Fibroblast of skin of scalp (primary cell): Measurements from ENCODE around the gene PCMT1. TPM values are rescaled to one million over a fixed set of nuclear protein-coding genes. Genes with fewer than 3 reads are reported as not detected.
A peak's percentile ranks its signal among the peaks of the same experiment; 100 is the strongest.
"Not testable (repeated sequence)": the region's sequence is repeated elsewhere in the genome, so short reads cannot be mapped to it uniquely, and the experiment has no call there.

Source experiments
- DNase-seq: peaks from one replicate; pipeline ENCODE4 v3.0.0-alpha.2; 2013
- polyA plus RNA-seq, 2 experiments: library from polyadenylated mRNA; unstranded; fragments of 120-200 nt; gene quantifications; one replicate each; pipeline ENCODE4 v1.2.1, GENCODE V29; 2013; ENCODE audit not compliant: insufficient read length in 2 of 2

The PCMT1 gene
- 86.9 TPM for polyA plus RNA-seq (2013, experiment 1 of 2; ENCODE audit: insufficient read length)
- 93.8 TPM for polyA plus RNA-seq (2013, experiment 2 of 2; ENCODE audit: insufficient read length)

DNA sequence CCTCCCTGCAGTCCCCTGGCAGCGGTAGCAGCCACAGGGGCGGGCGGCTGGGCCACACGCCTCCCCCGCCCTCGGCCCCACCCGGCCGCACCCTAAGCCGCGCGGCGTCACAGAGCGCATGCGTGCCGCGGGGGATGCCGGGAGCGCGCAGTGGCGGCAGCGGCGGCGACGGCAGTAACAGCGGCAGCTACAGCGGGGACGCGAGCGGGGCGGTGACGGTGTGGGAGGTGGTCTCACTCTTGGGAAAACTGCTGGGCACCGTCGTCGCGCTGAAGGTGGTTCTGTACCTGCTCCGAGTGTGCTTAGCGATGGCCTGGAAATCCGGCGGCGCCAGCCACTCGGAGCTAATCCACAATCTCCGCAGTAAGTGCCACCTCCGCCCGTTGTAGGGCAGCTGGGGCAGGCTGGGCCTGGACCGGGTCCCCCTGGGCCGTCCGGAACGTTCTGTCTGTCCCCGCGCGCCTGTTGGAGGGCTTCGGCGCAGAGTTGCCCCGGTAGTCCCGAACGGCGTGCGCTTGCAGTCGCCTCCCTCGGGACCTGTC is at the start of gene PCMT1:
Gene PCMT1 (plus strand): TSS at position 148 of the 542 bp plus-strand sequence. CDS start 161 bp downstream, at position 309.
- peak; percentile 95 for DNase-seq

DNA sequence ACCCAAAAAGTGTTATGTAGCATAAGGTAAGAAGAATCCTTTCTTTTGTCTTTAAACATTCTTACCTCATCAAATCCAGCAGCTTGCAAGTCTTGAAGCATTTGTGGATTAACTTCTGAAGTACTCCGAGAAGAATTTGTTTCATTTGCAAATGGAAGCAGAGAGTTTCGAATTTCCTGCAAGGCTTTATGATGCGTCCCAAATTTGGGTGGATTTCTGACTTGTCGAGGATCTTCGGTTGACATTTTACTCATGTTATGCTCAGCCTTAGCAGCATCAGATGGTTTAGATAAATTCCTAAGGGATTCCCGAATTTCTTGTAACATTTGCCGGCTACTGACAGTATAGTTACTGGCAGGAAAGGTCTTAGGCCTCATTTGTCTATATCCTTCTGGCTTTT is 47.8 kb upstream of the PCMT1 start:
- DNase-seq, result peak; percentile 58

DNA sequence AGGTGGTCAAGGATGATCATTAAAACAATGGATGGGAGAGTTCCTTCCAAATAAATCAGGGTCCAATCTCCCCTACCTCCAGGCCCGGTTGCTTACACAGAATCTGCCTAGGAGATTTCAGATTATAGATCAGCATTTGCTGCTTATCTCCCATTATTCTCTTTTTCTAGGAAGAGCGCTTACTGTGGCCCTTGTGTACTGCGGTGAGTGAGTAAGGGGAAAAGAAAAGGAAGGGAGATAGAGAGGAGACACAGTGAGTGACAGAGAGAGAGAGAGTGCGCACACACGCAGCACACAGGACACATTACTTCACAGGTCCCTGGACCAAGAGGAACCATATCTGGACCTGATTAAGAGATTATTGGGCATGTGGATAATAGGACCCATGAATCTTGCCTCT is 37.8 kb upstream of the PCMT1 start:
- DNase-seq, result no peak

DNA sequence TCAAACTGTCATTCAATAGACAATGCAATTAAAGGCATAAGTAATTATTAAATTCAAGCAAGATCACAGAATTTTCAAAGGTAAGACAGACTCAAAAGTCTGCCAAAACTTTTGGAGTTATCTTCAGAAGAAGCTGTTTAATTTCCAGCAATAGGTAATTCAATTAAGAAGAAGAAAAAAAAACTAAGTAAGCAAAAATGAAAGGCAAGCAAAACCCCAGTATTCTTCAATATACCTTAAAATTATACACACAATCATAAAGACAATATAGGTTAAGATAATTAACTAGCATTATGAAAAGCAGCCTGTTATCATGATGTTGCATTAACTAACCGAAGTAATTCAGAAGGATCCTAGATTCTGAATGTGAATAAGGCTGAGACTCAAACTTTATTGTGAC is 35.1 kb upstream of the PCMT1 start:
- DNase-seq, result no peak

DNA sequence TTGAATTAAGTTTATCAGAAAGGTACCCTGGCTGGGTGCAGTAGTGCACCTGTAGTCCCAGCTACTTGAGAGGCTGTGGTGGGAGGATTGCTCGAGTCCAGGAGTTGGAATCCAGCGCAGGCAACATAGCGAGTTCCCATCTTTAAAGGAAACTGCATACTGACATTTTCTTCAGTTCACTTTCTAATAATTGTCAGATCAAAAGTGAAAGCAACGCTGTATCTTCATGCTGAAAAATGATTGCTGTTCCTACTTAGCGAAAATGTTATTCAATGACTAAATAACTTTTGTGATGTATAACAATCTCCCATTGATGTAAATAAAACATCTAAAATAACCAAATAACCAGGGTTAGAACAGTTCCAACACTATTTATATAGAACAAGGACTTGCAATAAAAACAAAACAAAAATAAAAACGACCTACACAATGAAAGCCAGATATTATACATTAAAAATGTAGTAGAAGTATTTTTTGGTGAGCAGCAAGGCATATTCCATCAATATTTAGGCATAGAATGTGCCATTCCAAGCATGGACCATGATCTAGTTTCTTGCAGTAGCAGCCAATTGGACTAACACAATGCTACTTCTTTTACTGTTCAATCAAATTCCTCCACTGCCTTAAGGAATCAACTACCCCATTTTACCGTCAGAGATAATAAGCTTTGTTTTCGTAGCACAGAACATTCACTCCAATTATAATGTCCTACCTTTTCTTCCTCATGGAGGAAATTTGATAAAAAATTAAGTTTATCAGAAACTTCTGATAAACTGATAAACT is 33.2 kb upstream of the PCMT1 start:
- no peak for DNase-seq

DNA sequence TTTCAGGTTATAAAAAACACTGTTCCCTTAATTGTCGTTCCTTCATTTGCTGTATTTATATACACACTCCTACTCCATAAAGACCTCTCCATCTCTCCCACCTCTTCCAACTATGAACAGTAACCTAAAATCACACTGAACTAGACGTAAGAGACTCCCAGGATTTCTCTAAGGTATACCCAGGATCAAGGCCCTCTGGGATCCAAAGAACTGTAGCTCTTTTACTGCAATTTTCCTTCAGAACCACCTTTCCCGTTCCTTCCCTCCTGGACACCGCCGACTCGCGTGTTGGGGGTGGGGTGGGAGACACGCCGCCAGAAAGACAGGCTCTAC is 32.3 kb upstream of the PCMT1 start:
- no peak for DNase-seq

DNA sequence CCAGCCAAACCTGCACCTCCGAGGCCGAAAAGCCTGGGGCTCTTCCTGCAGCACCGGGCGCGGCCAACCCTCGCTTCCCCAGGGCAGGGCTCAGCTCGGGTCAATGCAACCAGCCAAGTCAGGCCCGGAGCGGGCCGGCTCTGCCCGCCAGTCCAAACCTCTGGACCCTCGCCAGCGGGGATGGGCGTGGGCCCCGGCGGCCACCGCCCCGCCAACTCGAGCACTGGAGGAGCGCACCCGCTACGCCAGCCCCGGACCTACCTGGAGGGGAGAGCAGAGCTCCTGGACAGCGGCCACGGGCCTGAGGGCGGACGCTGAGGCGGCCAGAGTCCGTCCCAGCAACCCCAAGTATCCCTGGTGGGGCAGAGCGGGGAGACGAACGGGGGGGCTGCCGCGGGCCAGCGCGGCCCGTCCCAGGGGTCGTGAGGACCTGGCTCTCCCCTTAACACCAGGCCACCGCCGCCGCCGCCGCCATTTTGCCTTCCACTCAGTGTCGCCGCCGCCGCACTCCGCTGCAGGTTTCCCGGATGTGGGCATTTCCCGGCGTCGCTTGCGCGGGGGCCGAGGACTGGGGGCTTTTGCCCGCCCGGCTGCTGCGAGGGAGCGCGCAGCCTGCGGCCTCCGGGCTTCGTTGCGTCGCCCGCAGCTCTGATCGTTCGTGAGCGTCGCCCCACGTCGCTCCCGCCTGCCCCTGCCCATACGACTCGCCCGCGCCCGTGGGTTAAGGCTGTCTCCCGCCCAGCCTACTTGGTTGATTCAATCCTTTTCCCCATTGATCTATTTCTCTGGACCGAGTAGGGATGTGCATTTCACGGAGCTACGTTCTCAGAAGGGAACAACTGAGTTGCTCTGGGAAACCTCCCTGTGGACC is 31.7 kb upstream of the PCMT1 start, which contains the start of gene LATS1:
Gene LATS1 (minus strand): TSS at position 514 of the 871 bp plus-strand sequence. CDS start 15,975 bp downstream, outside the sequence.
- peak; percentile 89 for DNase-seq

DNA sequence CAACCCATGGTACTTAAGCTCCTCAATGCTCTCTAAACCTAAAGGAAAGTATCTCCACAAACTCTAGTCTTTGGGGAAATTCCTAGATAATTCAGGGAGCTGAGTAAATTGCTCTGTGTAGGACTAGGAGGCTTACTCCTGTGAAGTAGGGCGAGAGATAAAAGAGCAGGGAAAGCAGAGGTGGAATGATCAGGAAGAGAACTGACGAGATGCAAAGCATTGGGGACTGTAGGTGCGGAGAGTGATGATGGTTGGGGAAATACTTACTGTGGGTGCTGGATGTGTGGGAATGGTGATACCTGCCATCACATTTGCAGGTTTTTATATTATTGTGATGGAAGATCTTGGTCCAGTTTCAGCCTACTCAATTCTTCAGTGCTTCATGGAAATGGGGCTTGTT is 30.0 kb upstream of the PCMT1 start:
- no peak for DNase-seq

DNA sequence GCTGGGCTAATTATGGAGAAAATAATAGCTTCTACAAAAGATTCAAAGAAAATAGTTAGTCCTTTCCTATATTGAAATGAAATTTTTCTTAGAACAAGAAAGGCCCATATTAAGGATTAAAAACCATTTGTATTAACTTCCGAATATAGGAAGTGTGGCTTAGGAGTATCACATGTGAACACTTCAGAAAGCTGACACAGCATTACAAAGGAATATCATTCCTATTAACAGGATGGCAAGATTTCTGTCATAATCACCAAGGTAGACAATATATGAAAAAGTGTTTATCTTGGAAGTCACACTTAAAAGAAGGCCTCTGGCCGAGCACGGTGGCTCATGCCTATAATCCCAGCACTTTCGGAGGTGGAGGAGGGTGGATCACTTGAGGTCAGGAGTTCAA is 26.3 kb upstream of the PCMT1 start:
- DNase-seq, result no peak

DNA sequence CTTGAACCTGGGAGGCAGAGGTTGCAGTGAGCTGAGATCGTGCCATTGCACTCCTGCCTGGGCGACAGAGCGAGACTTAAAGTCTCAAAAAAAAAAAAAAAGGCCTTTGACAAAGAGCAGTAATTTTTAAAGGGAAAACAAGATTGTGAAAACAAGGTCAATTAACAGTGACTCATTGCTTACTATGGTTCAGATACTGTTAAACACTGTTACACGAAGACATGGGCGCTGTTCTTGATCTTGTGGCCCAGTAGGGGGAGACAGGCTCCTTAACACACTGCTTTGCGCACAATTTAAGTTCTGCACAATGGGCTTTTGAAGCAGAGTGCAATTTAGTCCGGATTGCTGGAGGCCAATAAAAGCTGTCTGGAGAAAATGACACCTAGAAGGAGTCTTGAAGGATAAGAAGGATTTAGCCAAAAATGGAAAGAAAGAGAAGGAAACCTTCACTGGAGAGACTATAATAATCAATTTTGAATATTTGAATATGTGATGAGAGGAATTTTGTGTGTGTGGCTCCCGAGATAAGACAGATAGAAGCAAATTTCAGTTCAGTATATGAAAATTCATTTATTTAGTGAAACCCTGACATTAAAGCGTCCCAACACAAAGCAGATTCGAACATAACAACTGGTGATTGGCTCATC is 25.6 kb upstream of the PCMT1 start:
- DNase-seq, result peak; percentile 75

DNA sequence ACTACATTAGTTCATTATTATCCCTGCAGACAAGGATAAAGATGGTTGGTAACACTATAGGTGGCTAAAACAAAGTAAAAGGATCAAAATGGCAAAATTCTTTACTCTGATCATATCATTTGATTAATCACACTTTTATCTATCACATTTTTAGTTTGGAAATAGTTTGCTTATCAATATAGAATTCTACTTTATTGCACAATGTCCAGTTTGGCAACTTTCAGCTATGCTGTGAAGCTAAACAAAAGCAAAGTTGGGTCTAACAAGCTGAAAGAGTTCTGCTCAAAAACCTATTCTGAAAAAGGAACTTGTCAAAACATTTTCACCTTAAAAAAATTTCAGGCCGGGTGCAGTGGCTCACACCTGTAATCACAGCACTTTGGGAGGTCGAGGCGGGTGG is 23.8 kb upstream of the PCMT1 start:
- DNase-seq, result no peak

DNA sequence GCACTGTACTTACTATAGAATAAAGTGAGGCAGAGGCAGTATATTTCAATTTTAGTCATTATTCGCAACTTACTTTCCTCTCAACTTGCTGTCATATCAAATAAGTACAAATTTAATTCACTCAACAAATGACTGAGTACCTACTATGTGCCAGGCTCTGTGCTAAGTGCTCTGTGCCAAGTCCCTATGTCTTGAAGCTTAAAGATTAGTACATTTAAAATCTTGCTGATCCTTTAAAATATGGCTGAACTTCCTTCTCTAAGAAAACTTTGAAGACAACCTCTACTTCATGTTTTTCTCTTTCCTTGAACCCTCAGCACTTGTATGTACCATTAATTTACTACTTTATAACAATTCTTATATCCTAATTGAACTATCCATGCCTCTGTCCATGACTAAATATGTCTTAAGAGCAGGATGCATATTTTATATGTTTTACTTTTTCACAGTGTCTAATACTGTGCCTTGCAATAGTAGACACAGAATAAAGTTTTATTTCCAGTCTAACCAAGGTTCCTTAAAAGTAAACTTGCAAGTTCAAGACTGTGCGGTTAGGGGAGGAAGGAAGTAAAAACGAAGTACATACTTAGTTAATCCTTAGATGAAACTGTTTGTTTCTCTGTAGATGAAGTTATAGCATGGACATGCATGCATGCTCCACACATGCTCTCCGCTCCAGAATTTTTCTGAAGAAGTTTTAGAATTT is 21.6 kb upstream of the PCMT1 start:
- no peak for DNase-seq

DNA sequence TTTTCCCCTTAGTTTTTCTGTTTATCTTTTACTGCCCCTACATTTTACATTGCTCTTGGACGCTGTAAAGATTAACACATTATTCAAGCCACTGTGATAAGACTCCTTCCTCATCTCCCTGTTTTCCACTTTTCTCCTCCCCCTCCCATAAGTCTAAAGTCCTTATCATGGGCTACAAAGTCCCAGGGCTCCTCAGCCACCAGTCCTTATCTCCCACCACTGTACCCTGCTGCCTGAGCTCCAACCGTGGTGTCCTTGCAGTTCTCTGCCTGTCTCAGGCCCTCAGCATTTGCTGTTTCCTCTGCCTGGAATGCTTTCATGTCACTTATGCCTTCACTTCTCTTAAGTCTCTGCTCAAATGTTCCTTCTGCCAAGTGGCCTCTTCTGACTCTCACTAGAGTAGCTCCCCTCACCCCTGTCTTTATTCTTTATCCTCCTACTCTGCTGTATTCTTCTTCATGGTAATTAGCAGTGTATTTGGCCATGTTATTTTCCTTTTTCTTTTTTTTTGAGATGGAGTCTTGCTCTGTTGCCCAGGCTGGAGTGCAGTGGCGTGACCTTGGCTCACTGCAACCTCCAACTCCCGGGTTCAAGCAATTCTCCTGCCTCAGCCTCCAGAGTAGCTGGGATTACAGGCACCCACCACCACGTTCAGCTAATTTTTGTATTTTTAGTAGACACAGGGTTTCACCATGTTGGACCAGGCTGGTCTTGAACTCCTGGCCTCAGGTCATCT is 20.9 kb upstream of the PCMT1 start:
- DNase-seq, result no peak

DNA sequence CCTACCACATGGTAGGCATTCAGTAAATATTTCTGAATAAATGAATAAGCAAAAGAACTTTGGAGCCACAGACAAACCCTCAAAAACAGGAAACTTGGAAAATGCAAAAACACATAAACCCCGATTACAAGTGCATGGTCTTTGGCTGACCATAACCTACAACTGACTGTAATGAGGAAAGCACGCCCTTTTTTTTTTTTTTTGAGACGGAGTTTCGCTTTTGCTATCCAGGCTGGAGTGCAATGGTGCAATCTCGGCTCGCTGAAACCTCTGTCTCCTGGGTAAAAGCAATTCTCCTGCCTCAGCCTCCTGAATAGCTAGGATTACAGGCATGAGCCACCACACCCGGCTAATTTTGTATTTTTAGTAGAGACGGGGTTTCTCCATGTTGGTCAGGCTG is 19.7 kb upstream of the PCMT1 start:
- no peak for DNase-seq

DNA sequence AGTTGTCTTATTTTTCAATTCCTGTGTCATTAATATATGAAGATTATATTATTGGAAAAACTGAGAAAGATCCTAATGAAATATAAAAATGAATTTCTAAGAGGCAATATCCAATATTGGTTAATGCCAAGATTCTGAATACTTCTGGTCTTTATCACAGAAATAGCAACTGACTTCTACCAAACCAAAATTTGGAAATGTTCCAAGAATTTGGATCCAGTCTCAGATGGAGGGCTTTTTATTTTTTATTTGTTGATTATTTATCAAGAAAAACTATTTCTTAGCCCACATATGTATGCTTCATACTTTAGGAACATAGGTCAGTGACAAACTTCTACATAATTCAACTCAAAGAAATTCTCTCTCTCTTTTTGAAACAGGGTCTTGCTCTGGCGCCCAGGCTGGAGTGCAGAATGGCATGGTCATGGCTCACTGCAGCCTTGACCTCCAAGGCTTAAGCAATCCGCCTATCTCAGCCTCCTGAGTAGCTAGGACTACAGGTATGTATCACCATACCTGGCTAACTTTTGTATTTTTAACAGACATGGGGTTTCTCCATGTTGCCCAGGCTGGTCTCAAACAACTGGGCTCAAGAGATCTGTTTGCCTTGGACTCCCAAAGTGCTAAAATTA is 16.3 kb upstream of the PCMT1 start:
- DNase-seq, result no peak

DNA sequence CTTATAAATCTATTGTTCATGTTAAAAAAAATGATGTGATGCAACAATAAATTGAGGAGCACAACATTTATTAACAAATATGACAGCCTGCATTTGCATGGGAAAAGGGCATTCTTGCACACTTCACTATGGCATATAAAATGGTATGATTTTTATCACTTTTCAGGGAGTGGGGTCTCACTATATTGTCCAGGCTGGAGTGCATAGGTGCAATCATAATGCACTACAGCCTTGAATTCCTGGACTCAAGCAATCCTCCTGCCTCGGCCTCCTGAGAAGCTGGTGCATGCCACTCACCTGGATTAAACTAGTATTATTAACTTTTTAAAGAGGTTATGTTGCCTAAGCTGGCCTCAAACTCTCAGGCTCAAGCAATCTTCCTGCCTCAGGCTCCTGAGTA is 14.6 kb upstream of the PCMT1 start:
- DNase-seq, result no peak

DNA sequence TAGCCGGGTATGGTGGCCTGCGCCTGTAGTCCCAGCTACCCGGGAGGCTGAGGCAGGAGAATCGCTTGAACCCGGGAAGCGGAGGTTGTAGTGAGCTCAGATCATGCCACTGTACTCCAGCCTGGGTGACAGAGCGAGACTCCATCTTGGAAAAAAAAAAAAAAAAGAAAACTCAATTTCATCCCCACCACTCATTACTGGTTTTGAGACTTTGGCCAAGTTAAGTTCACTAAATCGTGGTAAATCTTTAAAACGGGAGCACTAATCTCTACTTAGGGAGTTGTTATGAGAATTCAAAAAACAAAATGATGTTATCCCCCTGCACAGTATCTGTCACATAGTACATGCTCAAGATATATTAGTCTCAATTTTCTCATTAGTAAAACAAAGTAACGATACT is 4.3 kb upstream of the PCMT1 start:
- DNase-seq, result not testable (repeated sequence)

DNA sequence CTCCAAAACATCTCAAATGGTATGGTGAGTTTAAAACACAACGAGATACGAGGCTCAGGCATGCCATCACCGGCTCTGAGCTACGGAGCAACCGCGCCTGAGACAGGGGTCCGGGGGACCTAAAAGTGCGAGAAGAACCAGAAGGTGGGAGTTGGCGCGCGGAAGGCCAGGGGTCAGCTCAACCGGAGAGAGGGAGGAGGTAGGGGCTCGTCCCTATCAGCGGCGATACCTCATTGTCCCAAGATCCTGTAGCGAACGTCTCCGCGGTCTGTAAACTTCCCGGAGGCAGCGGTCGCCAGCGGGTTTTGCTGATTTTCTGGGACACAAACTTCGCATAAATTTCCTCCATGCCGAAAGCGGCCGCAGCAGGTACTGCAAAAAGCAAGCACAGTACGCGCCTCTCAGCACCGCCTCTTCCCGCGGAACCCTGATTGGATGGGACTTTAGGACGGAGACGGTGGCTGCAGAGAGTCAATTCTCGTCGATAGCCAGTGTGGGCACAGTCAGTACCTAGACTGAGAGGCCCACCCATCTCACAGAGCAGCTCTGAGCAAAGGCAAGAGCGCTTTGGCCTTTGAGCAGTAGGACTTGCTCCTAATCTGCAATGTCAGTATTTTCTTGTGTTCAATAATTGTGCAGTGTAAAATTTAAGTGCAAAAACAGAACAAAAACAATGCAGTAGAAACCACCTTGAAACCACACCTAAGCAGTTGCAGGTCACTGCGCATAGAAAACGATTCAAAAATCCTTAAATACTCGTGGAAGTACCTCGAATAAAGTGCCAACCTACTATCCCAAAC is 3.2 kb upstream of the PCMT1 start, which contains the start of gene NUP43:
Gene NUP43 (minus strand): TSS at position 383 of the 800 bp plus-strand sequence. CDS start 34 bp downstream, at position 349.
- peak; percentile 97 for DNase-seq

DNA sequence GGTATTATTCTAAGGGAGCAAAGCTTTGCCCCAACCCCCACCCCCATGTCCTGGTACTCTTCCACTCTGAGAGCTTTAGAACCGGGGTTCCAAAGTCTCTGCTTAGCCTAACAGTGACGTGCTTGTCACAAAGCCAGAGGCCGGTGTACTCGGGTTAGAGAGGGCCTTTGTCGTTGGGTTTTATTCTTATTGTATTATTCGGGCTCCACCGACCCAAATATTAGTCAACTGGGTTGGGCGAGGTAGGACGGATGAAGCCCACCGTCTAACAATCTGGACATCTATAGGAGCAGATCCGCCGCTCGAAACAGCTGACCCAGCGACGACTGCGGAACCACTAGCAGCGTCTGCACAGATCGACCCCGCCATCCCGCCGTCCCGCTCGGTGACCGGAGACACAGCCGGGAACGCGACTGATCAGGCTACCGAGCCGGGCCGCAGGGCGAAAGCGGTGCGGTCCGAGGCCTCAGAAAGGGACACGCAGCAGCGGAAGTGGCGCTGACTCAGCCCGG is 403 bp upstream of the PCMT1 start:
- not testable (repeated sequence) for DNase-seq
